ENCODE data around the gene C1orf122.

- TF ChIP-seq POLR2A (IDR thresholded peaks at IDR 0.05) (no peak), CTCF (IDR thresholded peaks at IDR 0.05) (no peak)
Observed at GRCh38 chr1:37807220-37807554, 403 bp upstream of the C1orf122 start.
